Right lobe of liver (tissue), 4 donors: ENCODE results near the gene ZIC1.

Source experiments
- POLR2A ChIP-seq: fragments of 450-650 bp; IDR thresholded peaks from one replicate; pipeline ENCODE4 v1.6.1; 2017; ENCODE audit warnings: antibody characterized with exemption, mild to moderate bottlenecking
- TF ChIP-seq, protein P1 (sequence below), 4 donors: fragments of 200-600 bp in 3 of 4; fragments of 450-650 bp in 1 of 4; IDR thresholded peaks; one replicate each; pipeline versions ENCODE4 v1.5.1 to v1.8.0; 2016 to 2022; ENCODE audit warnings: antibody characterized with exemption in 4 of 4, mild to moderate bottlenecking in 2 of 4
- donor health status: DM: no; HTN: no; CAD: no.
- donor health status: DM: no; HTN: no; CAD: no.
- donor health status: DM: no; HTN: yes; CAD: no.

DNA sequence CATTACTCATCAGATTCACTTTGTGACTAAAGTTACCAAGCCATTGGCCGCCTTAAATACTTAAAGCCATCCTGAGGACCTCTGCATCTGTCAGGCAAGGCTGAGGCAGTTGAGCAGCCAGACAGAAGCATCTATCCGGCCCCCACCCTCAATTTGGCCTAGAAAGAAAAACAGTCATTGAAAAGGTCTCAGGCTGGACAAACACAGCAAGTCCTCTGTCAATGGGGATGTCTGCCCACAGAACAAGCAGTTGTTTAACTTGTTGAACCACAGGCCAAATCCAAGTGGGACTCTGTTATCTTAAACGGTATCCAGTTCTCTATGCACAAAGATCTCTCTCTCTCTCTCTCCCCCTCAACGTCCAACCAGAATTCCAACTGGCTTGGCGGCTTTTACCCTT lies 5.7 kb upstream of the ZIC1 start:
- TF ChIP-seq, protein P1, sequence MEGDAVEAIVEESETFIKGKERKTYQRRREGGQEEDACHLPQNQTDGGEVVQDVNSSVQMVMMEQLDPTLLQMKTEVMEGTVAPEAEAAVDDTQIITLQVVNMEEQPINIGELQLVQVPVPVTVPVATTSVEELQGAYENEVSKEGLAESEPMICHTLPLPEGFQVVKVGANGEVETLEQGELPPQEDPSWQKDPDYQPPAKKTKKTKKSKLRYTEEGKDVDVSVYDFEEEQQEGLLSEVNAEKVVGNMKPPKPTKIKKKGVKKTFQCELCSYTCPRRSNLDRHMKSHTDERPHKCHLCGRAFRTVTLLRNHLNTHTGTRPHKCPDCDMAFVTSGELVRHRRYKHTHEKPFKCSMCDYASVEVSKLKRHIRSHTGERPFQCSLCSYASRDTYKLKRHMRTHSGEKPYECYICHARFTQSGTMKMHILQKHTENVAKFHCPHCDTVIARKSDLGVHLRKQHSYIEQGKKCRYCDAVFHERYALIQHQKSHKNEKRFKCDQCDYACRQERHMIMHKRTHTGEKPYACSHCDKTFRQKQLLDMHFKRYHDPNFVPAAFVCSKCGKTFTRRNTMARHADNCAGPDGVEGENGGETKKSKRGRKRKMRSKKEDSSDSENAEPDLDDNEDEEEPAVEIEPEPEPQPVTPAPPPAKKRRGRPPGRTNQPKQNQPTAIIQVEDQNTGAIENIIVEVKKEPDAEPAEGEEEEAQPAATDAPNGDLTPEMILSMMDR (IDR thresholded peaks at IDR 0.05), result no peak
- TF ChIP-seq POLR2A, result no peak
